Erythroblast (primary cell): ENCODE data around the gene NRGN.

Experiments
- DNase-seq, 2 experiments: peaks; one replicate each; lab custom pipeline; 2025; lab: John Stamatoyannopoulos, UW
- GATA1 ChIP-seq: IDR thresholded peaks from 2 replicates; pipeline ENCODE4 v1.6.1; 2011; ENCODE audit warnings: low read depth, mild to moderate bottlenecking, control low read depth, low read length, moderate library complexity
- POLR2A ChIP-seq: IDR thresholded peaks from 2 replicates; pipeline ENCODE4 v1.6.1; 2011; ENCODE audit warnings: mild to moderate bottlenecking, low read length

NRGN gene

DNA sequence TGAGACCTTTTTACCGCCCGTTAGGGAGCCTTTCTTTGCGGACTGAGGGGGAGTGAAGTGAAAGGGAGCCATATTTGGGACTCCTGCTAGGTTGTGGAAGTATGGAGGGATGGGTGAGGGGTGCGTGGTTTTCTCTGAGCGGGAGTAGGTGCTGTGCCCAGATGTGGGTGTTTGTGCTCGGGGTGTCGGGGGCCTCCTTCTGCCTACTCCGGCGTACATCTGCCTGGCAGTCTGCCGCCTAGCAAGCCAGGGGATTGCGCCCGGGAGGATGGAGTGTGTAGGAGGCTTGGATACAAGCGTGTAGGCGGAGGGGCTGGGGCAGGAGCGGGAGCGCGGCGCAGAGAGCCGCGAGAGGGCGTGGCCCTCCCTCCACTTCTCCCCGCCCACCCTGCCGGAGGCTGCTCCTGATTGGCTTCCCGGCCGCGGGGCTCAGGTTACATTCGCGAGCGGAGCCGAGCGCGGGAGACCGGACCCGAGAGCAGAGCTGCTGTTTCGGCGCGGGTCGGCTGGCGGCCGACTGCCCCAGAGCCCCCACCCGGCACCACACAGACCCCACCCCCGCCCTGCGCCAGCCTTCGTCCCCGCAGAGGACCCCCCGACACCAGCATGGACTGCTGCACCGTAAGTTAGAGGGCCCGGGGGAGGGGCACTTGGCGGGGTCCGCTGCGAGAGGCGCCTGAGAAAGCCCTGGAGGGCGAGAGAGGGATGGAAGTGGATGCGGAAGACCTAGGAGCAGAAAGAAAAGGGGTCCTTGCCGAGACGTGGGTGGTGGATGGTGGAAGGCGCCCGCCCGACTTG, at the start of gene NRGN:
TSS of gene NRGN (plus strand) at position 464 of the 798 bp plus-strand sequence. CDS start at position 607, 143 bp downstream.
- peak; percentile 85 for DNase-seq
- TF ChIP-seq GATA1, result no peak
- TF ChIP-seq POLR2A, result no peak

- no peak for DNase-seq
- TF ChIP-seq POLR2A, result no peak
- no peak for TF ChIP-seq GATA1
These were observed 46.6 kb upstream of the NRGN start for GRCh38 chr11:124693142-124693541.

DNA sequence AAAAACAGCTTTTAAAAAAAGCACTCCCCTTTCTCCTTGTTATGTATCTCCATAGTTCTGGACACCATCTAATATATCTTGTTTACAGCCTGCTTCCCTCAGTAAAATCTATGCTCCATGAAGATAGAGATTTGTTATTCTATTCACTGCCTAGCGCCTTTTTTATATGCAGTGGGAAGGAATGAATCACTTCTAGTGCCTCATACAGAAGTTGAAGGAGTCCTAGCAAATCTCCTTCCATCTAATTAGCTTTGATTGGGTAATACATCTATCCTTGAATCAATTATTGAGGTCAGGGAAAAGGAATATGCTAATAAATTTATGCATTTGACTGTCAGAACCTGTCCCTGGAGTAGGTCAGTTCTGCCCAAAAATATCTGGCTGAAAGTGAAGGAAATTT, 40.2 kb upstream of the NRGN start:
- TF ChIP-seq GATA1, result no peak
- no peak for TF ChIP-seq POLR2A
- DNase-seq, result no peak

GRCh38 chr11:124700028-124700427, 39.7 kb upstream of the NRGN start:
- no peak for DNase-seq
- no peak for TF ChIP-seq GATA1
- no peak for TF ChIP-seq POLR2A

DNA sequence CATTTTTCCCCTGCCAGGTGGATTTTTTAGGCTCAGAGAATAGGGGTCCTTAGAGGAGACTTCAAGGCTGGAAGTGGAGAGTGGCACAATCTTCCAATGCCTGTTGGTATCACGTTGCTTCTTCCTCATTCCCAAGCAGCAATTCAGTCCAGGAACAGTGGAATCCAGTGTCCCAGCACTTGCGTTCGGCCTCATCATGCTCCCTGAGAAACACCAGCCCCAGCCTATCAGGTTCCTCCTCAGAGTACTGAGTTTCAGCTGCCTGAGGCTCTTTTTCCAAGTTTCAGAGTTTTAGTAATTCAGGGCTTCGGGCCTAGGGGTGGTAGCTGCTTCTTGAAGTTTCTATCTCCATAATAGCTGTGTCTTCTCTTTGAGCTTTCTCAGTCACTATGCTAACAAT, 31.9 kb upstream of the NRGN start:
- TF ChIP-seq POLR2A, result no peak
- TF ChIP-seq GATA1, result no peak
- no peak for DNase-seq

- no peak for TF ChIP-seq POLR2A
- no peak for TF ChIP-seq GATA1
- DNase-seq, result no peak
These were observed 27.4 kb upstream of the NRGN start for GRCh38 chr11:124712392-124712791.

- TF ChIP-seq GATA1 (no peak), POLR2A (no peak)
- DNase-seq, result no peak
These were observed 23.2 kb upstream of the NRGN start for GRCh38 chr11:124716591-124716990.

DNA sequence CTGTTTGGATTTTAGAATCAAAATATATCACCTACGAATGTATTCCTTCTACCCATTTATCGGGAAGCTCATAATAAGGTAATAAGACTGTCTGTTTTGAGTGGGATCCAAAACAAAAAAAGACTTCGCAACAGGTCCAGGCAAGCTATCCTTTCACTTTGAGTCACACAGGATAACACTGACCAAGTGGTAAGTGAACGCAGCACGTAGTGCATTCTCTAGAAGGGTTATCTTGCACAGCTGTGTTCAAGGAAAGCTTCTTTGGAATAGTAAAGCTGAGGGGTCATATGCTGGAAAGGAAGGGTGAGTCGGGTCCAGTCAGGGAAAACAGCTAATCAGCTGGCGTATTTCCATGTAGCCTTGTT, 22.3 kb upstream of the NRGN start:
- no peak for DNase-seq
- no peak for TF ChIP-seq POLR2A
- no peak for TF ChIP-seq GATA1

- DNase-seq, result no peak
- no peak for TF ChIP-seq GATA1
- no peak for TF ChIP-seq POLR2A
These were observed 21.7 kb upstream of the NRGN start for GRCh38 chr11:124717786-124718651.

- no peak for DNase-seq
- TF ChIP-seq GATA1 (no peak), POLR2A (no peak)
These were observed 20.9 kb upstream of the NRGN start for GRCh38 chr11:124718801-124719200.

GRCh38 chr11:124719534-124719933, 20.2 kb upstream of the NRGN start:
- no peak for DNase-seq
- no peak for TF ChIP-seq GATA1

DNA sequence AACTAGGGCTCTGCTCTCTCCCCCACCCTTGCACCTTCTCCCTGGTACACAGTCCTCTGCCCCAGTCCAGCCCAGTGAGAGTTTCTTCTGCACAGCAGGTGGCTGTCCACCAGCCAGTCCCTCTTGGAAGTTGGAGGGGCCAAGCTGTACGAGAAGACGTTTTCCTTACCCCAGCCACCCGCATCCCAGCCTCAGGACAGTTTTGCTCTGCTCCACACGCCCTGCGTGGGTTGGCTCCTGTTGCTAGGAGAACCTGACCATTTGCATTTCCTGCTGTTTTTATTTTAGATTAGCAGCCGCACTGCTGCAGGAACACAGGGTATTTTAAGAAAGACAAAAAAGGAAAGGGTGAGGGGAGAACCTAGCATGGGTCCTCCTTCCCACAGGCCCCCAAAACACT, 17.6 kb upstream of the NRGN start:
- no peak for TF ChIP-seq POLR2A
- TF ChIP-seq GATA1, result no peak

DNA sequence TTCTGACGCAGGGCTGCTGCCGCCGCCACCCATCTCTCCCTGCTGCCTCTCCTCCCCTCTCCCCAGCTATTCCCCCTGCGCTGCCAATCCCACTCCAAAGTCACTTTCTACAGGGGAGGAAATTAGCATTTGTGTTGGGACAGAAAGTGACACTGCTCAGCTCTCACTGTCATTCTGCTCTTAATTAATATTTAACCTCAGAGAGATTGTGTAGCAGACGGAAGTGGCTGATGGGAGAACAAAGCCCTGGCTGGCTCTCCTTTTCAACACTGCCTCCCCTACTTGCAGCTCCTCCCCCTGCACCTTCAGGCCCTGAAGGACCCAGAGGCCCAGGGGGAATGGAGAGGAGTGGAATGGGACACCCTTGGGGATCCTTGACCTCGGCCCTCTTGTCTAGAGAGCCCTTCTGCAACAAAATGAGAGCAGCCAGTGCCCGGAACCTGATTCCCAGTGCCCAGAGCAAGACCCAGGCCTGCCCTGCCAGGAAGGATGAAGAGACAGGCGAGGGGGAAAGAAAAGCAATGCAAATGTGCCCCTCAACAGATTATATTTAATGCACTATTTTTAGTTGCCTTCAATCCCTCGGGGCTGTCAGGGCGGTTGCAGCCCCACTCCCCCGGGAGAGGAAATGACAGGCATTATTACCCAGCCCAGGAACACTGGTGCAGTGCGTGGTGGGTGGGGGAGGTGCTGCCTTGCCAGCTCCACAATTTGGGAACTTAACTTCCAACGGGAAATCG, 14.6 kb upstream of the NRGN start:
- no peak for DNase-seq
- no peak for TF ChIP-seq POLR2A
- no peak for TF ChIP-seq GATA1

More for the DNA sequence above, 17.6 kb upstream of the NRGN start:
- no peak for DNase-seq
